ENCODE data around the gene CDK5.
A peak's percentile ranks its signal among the peaks of the same experiment; 100 is the strongest.
"Not testable (repeated sequence)": the region's sequence is repeated elsewhere in the genome, so short reads cannot be mapped to it uniquely, and the experiment has no call there.

CDK5 gene

DNA sequence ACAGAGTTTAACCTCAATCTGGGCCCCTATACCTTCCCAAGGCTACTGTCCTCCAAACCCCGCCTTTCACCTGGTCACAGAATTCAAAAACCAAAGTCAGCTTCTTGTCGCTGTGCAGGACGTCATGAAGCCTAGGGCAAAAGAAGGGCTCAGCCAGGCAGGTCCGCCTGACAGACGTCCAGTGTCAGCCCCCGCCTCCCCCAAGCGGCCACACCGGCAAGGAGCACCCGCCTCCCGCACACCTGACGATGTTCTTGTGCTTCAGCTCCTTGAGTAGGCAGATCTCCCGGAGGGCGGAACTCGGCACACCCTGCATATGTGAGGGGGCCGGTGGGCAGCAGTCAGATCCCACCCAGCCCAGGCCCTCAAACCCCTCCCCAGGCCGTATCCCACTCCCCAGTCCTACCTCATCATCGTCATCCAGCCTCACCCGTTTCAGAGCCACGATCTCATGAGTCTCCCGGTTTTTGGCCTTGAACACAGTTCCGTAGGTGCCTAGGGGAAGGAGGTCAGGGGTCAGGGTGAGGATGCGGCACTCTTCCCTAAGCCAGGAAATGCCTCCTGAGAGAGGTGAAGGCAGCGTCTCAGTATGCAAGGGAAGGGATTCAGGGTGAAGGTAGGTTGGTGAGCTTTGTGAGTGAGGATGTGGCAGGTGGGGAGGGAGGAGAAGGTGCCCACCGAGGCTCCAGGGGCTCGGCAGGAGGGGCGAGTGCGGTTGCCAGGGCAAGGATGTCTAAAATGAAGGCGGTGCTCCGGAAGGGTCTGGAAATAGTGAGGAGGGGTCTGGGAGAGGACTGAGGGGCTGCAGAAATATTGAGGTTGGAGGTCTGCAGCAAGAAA, 811 bp downstream of the CDK5 start:
- no peak for DNase-seq

DNA sequence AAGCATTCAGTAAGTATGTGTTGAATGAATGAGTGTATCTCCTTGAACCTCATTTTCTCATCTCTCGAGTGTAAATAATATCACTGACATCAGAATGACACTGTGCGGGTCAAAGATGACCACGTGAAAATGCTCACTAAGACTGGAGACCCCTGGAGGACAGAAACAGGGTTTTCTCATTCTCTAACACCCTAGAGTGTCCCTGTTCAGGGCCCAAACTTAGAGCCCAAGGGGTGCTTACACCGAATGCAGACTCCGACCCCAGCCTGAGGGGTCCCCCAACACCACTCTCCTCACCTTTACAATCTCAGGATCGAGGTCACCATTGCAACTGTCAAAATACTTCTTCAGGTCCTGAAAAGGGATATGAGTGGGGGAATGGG, 1.4 kb downstream of the CDK5 start:
- DNase-seq: no peak

DNA sequence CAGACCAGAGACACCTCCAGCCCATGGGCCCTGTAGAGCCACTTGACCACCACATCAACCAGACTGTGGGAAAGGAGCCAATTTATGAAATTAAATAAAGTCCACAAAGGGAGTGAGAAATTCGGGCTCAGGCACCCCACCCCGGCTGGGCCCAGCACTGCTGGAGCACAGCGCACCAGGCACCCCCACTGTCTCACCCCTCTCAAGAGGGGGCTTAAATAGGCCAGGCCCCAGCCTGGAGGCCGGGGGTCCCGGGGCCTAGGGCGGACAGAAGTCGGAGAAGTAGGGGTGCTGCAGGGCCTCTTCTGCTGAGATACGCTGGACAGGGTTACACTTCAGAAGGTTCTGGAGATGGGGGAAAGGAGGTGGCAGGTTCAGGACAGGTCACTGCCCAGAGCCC, 3.9 kb downstream of the CDK5 start:
- DNase-seq: no peak

- no peak for DNase-seq
Measured at GRCh38 chr7:151053096-151053495, 4.6 kb downstream of the CDK5 start.

DNA sequence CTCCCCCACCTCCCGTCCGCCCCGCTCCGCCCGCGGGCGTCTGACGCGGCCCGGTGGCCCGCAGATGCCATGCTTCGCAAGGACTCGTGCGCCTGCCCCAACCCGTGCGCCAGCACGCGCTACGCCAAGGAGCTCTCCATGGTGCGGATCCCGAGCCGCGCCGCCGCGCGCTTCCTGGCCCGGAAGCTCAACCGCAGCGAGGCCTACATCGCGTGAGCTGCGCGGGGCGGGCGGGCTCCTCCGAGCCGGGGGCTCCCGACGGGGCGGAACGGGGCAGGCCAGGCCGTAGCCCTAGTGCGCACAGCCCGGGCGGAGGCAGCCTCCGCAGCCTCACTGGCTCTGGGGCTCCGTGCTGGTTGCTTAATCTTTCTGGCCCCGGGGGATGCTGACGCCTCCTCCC, 6.6 kb downstream of the CDK5 start:
- DNase-seq: peak; percentile 45 to 55

DNA sequence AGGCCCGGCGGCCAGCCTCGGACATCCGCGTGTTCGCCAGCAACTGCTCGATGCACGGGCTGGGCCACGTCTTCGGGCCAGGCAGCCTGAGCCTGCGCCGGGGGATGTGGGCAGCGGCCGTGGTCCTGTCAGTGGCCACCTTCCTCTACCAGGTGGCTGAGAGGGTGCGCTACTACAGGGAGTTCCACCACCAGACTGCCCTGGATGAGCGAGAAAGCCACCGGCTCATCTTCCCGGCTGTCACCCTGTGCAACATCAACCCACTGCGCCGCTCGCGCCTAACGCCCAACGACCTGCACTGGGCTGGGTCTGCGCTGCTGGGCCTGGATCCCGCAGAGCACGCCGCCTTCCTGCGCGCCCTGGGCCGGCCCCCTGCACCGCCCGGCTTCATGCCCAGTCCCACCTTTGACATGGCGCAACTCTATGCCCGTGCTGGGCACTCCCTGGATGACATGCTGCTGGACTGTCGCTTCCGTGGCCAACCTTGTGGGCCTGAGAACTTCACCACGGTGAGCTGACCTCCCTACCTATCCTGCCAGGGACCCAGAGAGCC, 8.7 kb downstream of the CDK5 start:
- no peak for DNase-seq

DNA sequence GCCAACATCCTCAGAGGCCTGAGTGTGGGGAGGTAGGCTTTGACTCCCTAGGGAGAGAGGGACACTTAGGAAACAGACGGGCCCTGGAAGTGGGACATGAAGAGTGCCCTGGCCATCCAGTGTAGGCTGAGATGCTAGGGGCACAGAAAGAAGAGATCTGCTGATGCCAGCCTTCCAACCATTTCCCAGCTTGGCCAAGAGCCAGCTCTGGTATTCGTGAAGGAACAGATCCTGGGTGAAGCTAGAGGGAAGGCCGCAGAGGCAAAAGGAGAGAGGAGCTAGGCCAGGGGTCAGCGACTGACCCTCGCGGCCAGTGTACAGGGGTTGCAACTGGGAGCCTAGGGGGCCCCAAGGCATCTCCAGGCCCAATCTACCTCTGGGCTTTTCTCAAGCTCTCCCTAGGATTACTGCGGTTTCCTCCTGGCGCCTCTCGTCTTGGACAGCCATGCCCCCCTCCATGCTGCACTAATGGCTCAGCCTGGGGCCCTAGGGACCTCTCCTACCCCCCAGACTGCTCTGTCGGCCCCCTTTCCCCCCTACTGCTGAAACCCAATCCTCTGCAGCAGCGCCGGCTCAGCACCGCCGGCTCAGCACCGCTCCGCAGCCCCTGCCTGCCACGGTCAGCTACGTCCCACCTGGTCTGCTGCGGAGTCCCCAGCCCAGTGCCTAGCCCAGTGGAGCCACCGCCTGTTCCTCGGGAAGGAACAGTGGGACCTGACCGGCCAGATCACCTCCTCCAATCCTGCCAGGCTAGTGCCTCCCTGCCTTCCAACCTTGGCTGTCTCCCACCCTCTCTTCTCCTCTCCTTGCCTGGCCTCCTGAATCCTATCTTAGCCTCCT, 9.5 kb downstream of the CDK5 start, which contains the start of gene ASIC3:
TSS of gene ASIC3 (plus strand) at position 556 of the 840 bp plus-strand sequence. CDS start 355 bp downstream, outside the sequence.
- DNase-seq: no peak

DNA sequence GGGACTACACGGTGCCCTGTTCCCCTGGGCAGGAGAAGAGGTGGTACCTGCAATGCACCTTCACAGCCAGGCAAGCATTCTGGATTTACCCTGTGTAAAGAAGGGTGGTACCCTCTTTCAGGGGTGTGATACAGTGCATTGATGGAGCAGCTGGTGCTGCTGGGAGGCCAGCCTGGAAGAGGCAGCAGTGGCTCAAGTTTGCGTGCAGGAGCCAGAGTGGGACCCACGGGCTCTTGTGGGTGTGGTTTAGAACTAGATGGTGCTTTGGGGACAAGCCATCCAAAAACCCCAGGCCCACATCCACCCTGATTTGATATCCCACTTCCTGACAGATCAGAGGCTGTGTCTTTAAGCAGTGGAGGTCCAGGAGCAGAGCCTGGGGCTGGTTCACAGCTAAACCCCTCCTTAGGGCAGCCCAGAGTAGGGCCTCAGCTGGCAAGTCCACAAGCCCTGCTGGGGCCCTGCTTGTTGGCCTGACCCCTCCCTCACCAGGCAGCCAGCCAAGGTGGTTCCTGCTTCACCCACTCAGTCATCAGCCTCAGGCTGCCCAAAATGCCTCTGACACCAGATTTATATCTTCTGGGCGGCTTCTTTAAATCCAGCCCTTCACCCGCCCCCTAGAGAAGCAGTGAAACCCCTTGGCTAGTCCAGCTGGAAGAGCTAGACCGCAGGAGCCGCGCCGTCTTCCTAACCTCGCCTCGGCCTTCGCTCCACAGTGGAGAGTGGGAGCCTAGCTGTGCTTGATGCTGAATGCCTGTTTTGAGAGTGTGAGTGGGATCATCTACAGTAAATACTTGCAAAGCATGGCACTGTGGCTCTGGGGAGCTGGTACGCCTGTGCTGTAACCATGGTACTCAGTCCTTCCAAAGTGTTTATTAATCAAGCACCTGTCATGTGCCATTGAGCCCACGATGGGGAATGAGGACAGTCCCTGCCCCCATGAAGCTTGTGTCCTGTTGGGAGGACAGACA, 10.8 kb downstream of the CDK5 start:
- no peak for DNase-seq

DNA sequence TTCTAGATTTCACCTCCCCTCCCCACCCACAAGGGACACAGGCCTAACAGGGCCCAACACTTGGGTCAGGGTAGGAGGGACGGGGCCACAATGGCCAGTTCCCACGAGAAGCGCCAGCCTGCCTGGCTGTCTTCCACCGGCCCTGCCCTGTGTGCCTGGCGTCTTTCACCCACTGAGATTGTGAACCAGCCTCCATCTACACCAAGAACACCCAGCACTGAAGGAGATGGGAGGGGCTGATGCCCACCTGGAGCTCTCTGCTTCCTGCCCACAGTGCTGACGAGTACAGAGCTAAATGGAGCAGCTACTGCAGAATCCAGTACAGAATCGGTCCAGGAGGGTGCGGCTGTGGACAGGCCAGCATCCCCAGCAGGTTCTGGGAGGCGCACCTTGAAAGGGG, 11.7 kb downstream of the CDK5 start:
- no peak for DNase-seq

- no peak for DNase-seq
Measured at GRCh38 chr7:151045262-151045661, 12.4 kb downstream of the CDK5 start.

GRCh38 chr7:151043959-151044358, 13.7 kb downstream of the CDK5 start:
- no peak for DNase-seq

GRCh38 chr7:151043449-151043848, 14.2 kb downstream of the CDK5 start:
- DNase-seq: not testable (repeated sequence)

DNA sequence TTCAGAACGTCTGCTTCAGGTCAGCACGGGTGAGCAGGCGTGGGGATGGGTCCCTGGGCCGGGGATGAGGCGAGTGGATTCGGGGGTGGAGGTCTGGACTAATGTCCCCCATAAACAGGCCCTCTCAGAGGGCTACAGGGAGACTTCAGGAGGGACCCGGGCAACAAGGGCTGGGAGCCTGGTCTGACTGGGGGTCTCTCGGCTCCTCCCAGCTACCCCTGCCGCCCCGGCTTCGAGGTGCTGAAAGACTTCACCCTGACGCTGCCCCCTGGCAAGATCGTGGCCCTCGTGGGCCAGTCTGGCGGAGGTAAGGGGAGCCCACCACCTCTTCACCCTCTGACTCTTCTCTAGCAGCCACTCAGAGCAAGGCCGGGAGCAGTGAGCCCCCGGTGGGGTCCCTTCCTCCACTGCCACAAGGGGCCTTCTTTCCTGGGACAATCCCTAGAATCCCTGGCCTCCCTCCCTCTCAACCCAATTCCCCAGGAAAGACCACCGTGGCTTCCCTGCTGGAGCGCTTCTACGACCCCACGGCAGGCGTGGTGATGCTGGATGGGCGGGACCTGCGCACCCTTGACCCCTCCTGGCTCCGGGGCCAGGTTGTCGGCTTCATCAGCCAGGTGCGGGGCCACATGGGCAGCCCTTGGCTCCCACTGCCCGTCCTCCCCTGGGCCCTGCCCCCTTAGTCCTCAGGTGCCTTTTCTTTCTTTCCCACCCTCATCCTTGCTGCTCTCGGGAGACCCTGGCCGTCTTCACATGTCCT, 16.9 kb downstream of the CDK5 start:
- DNase-seq: no peak

DNA sequence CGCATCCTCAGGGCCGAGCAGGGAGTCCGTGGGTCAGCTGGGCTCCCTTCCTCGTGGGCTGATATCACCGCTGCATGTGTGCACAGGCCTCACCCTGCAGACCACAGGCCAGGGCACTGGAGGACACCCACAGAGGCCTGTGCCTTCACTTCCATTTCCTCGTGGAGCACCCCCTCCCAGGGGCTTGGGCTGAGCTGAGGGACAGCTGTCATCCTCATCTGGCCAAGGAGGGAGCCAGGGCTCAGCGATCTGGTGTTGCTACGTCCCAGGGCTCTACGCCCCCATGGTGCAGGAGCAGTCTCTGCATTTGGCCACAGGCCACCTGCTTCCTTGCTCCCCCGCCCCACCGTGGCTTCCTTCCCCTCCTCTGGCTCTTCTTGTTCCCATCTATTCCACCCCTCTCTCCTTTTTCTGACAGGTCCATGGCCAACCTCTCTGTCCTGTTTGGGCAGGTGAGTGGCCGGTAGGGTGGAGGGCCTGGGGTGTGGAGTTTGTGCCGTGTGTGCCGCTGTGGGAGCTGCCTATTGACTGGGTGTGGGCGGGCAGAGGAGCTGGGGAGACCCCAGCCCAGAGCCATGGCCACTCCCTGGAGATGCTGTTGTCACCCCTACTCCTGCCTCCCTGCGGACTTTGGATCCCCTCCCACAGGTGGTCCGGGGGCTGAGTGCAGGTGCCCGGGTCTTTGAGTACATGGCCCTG, 17.7 kb downstream of the CDK5 start:
- peak in 1 of 2 experiments; percentile 11 for DNase-seq

GRCh38 chr7:151038951-151039849, 18.5 kb downstream of the CDK5 start:
- DNase-seq: peak; percentile 85 to 91

- DNase-seq: no peak
Measured at GRCh38 chr7:151035902-151036301, 21.8 kb downstream of the CDK5 start.

DNA sequence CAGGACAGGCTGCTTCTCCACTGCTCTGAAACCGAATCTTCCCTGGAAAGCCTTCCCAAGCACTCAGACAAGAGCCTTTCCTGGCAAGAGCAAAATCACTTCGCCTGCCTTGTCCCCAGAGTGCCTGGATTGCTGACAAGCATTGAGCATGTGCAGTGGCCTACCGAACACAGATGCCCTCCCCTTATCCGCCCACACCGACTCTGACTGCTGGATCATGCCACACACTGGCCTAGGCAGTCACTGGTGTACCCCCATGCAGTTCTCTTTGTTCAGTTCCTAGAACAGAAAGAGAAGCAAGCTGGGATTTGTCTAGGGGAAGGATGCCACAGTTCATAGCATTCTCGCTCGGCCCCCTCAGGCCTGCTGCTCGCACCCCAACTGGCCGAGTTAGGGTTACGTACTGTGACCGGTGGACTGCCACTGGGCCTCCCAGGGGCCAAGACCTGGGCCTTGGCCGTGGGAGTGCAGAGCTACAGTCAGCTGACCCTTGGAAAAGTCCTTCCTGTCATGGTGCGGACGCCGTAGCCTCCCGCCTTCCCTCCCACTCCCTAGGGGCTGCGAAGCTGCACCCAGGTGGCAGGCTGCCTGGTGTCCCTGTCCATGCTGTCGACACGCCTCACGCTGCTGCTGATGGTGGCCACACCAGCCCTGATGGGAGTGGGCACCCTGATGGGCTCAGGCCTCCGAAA, 22.5 kb downstream of the CDK5 start:
- DNase-seq: no peak

DNA sequence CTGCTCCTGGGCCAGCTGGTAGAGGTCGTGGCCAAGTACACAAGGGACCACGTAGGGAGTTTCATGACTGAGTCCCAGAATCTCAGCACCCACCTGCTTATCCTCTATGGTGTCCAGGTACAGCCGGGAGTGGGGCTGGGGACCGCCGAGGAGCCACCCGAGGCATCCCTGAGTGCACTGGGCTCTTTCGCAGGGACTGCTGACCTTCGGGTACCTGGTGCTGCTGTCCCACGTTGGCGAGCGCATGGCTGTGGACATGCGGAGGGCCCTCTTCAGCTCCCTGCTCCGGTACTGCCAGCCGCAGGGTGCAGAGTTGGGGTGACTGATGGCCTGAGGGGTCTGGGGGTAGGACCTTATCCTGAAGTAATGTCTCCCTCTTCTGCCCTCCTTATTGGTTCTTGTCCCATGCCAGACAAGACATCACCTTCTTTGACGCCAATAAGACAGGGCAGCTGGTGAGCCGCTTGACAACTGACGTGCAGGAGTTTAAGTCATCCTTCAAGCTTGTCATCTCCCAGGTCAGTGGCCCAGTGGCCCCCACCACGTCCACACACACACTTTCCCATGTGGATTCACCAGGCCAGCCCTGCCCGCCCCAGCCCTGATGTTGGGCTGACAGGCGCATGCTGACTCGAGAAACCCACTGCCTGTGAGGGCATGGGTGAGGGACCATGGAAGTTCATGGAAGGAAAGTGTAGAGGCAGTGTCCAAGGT, 23.2 kb downstream of the CDK5 start:
- no peak for DNase-seq

GRCh38 chr7:151033864-151034249, 23.8 kb downstream of the CDK5 start:
- no peak for DNase-seq
